HG03280 (cell line): Measurements from ENCODE around the gene CDC42EP3.

Source experiments
- ATAC-seq: cut with Tn5 transposase; IDR thresholded peaks from one replicate; pipeline ENCODE4 v1.9.1; 2021; ENCODE audit warnings: mild to moderate bottlenecking, moderate library complexity; ENCODE audit not compliant: unreplicated experiment

The CDC42EP3 gene

GRCh38 chr2:37671009-37671815 lies at the start of gene CDC42EP3:
Gene CDC42EP3 (minus strand): TSS chr2:37671642. CDS start chr2:37646587, 25,055 bp downstream.
- ATAC-seq, result peak; percentile 61

- ATAC-seq, result no peak
Observed at GRCh38 chr2:37721201-37721560, 49.7 kb upstream of the CDC42EP3 start.

GRCh38 chr2:37720533-37721200 lies 49.2 kb upstream of the CDC42EP3 start:
- ATAC-seq, result no peak

GRCh38 chr2:37718515-37719161 lies 47.2 kb upstream of the CDC42EP3 start:
- no peak for ATAC-seq

- ATAC-seq, result no peak
Observed at GRCh38 chr2:37713258-37713700, 41.8 kb upstream of the CDC42EP3 start.

- ATAC-seq, result no peak
Observed at GRCh38 chr2:37711831-37712230, 40.4 kb upstream of the CDC42EP3 start.

GRCh38 chr2:37711308-37711731 lies 39.9 kb upstream of the CDC42EP3 start:
- no peak for ATAC-seq

- no peak for ATAC-seq
Observed at GRCh38 chr2:37709111-37709510, 37.7 kb upstream of the CDC42EP3 start.

- no peak for ATAC-seq
Observed at GRCh38 chr2:37708146-37708545, 36.7 kb upstream of the CDC42EP3 start.

- no peak for ATAC-seq
Observed at GRCh38 chr2:37707393-37707792, 36.0 kb upstream of the CDC42EP3 start.

- ATAC-seq, result no peak
Observed at GRCh38 chr2:37706334-37707183, 35.1 kb upstream of the CDC42EP3 start.

- ATAC-seq, result no peak
Observed at GRCh38 chr2:37705191-37705590, 33.7 kb upstream of the CDC42EP3 start.

GRCh38 chr2:37698931-37699481 lies 27.6 kb upstream of the CDC42EP3 start:
- no peak for ATAC-seq

GRCh38 chr2:37695336-37695735 lies 23.9 kb upstream of the CDC42EP3 start:
- no peak for ATAC-seq

- ATAC-seq, result no peak
Observed at GRCh38 chr2:37692711-37693110, 21.3 kb upstream of the CDC42EP3 start.

- no peak for ATAC-seq
Observed at GRCh38 chr2:37689751-37690150, 18.3 kb upstream of the CDC42EP3 start.

- ATAC-seq, result no peak
Observed at GRCh38 chr2:37688771-37689468, 17.5 kb upstream of the CDC42EP3 start.

GRCh38 chr2:37686792-37687526 lies 15.5 kb upstream of the CDC42EP3 start:
- no peak for ATAC-seq

GRCh38 chr2:37684809-37685208 lies 13.4 kb upstream of the CDC42EP3 start:
- no peak for ATAC-seq
